Measurements from ENCODE around the gene AKR1B15. TPM values are rescaled to one million over a fixed set of nuclear protein-coding genes. Genes with fewer than 3 reads are reported as not detected.
A peak's percentile ranks its signal among the peaks of the same experiment; 100 is the strongest.

AKR1B15 gene
- total RNA-seq, 2 donors from 2014 or later, result not detected

GRCh38 chr7:134513169-134513752 lies 35.6 kb upstream of the AKR1B15 start:
- no peak overlapping the region for H3K4me3 Mint-ChIP-seq

GRCh38 chr7:134514106-134514505 lies 34.8 kb upstream of the AKR1B15 start:
- H3K9me3 Mint-ChIP-seq, result no peaks in the 10 kb centered on the region
- Histone ChIP-seq H3K4me1 (ENCODE audit: control insufficient read depth, insufficient read depth, low read length) (peaks cover 3% of the 10 kb centered on the region), H3K9ac (ENCODE audit: extremely low read depth, low read length, poor library complexity, severe bottlenecking) (no peak overlapping the region), H3K27ac (ENCODE audit: low read depth, low read length) (no peak overlapping the region), H3K36me3 (ENCODE audit: control insufficient read depth, insufficient read depth, low read length) (no peaks in the 10 kb centered on the region), H3K9me3 (ENCODE audit: control insufficient read depth, low read length) (no peaks in the 10 kb centered on the region), H3K27me3 (ENCODE audit: control insufficient read depth, insufficient read depth, low read length, poor library complexity, severe bottlenecking) (peaks cover 5% of the 10 kb centered on the region), H3K4me3 (ENCODE audit: low read length) (no peak overlapping the region)
- H3K27ac Mint-ChIP-seq, result no peak overlapping the region
- peaks cover 22% of the 10 kb centered on the region for H3K27me3 Mint-ChIP-seq (ENCODE audit: insufficient read depth)
- H3K4me3 Mint-ChIP-seq, result no peak overlapping the region
- no peak for TF ChIP-seq CTCF (conservative IDR thresholded peaks at IDR 0.05)
- no peaks in the 10 kb centered on the region for H3K36me3 Mint-ChIP-seq (ENCODE audit: low read depth)
- H3K4me1 Mint-ChIP-seq, result no peaks in the 10 kb centered on the region
- WGBS, 2 experiments (ENCODE audit: insufficient coverage in 1 of 2, insufficient read length in 1 of 2), result 48% methylated on average over 1 of the region's 1 CpG; no CpG with 5 or more reads in 1 of the 2 experiments
- DNase-seq, result no peak

More at GRCh38 chr7:134513169-134513752, 35.6 kb upstream of the AKR1B15 start:
- H3K36me3 Mint-ChIP-seq (ENCODE audit: low read depth), result no peaks in the 10 kb centered on the region
- no peak overlapping the region for H3K27ac ChIP-seq (ENCODE audit: low read depth, low read length)
- no peaks in the 10 kb centered on the region for H3K4me1 Mint-ChIP-seq
- WGBS, 2 experiments (ENCODE audit: insufficient coverage in 1 of 2, insufficient read length in 1 of 2), result 63 to 100% methylated on average over 3 to 9 of the region's 9 CpGs
- H3K27ac Mint-ChIP-seq, result no peak overlapping the region
- peak; percentile 85 for TF ChIP-seq CTCF (conservative IDR thresholded peaks at IDR 0.05)
- no peaks in the 10 kb centered on the region for H3K36me3 ChIP-seq (ENCODE audit: control insufficient read depth, insufficient read depth, low read length)
- H3K9me3 ChIP-seq (ENCODE audit: control insufficient read depth, low read length), result no peaks in the 10 kb centered on the region
- no peak overlapping the region for H3K9ac ChIP-seq (ENCODE audit: extremely low read depth, low read length, poor library complexity, severe bottlenecking)
- DNase-seq, result peak; percentile 85
- H3K27me3 ChIP-seq (ENCODE audit: control insufficient read depth, insufficient read depth, low read length, poor library complexity, severe bottlenecking), result peaks cover 5% of the 10 kb centered on the region
- no peak overlapping the region for H3K4me3 ChIP-seq (ENCODE audit: low read length)
- H3K27me3 Mint-ChIP-seq (ENCODE audit: insufficient read depth), result peaks cover 20% of the 10 kb centered on the region
- H3K9me3 Mint-ChIP-seq, result no peaks in the 10 kb centered on the region
- H3K4me1 ChIP-seq (ENCODE audit: control insufficient read depth, insufficient read depth, low read length), result peaks cover 3% of the 10 kb centered on the region

- DNase-seq, result no peak
- no peak overlapping the region for H3K4me3 ChIP-seq (ENCODE audit: low read length)
- Mint-ChIP-seq H3K4me1 (no peaks in the 10 kb centered on the region), H3K36me3 (ENCODE audit: low read depth) (no peaks in the 10 kb centered on the region), H3K9me3 (no peaks in the 10 kb centered on the region), H3K27me3 (ENCODE audit: insufficient read depth) (peaks cover 22% of the 10 kb centered on the region), H3K27ac (no peak overlapping the region), H3K4me3 (no peak overlapping the region)
- H3K4me1 ChIP-seq (ENCODE audit: control insufficient read depth, insufficient read depth, low read length), result peaks cover 3% of the 10 kb centered on the region
- no peaks in the 10 kb centered on the region for H3K36me3 ChIP-seq (ENCODE audit: control insufficient read depth, insufficient read depth, low read length)
- no peaks in the 10 kb centered on the region for H3K9me3 ChIP-seq (ENCODE audit: control insufficient read depth, low read length)
- H3K9ac ChIP-seq (ENCODE audit: extremely low read depth, low read length, poor library complexity, severe bottlenecking), result no peak overlapping the region
- WGBS, 2 experiments (ENCODE audit: insufficient coverage in 1 of 2, insufficient read length in 1 of 2), result 5 to 14% methylated on average over 2 to 4 of the region's 4 CpGs
- no peak overlapping the region for H3K27ac ChIP-seq (ENCODE audit: low read depth, low read length)
- peaks cover 5% of the 10 kb centered on the region for H3K27me3 ChIP-seq (ENCODE audit: control insufficient read depth, insufficient read depth, low read length, poor library complexity, severe bottlenecking)
- TF ChIP-seq CTCF (conservative IDR thresholded peaks at IDR 0.05), result peak; percentile 87
These were observed 34.2 kb upstream of the AKR1B15 start for GRCh38 chr7:134514663-134515062.

All from endodermal cell (in vitro differentiated cells).